Psoas muscle (tissue), 8 donors: Measurements from ENCODE around the gene OR13A1. TPM values are rescaled to one million over a fixed set of nuclear protein-coding genes. Genes with fewer than 3 reads are reported as not detected.
"Not testable (repeated sequence)": the region's sequence is repeated elsewhere in the genome, so short reads cannot be mapped to it uniquely, and the experiment has no call there.

Source experiments
- ATAC-seq, 4 donors: fragments of 200-7000 bp; cut with Tn5 transposase; one replicate each; pipeline ENCODE4 v1.9.1; 2020; ENCODE audit warnings: moderate library complexity in 3 of 4, mild to moderate bottlenecking in 2 of 4
- DNase-seq, 2 donors: peaks; one replicate each; pipeline ENCODE4 v3.0.0-alpha.2; 2020
- H3K27ac ChIP-seq: fragments of 200-600 bp; one replicate; pipeline ENCODE4 v1.8.0; 2022
- H3K27me3 ChIP-seq, 3 donors: fragments of 200-600 bp in 1 of 3; one replicate each; pipeline versions ENCODE4 v1.6.1 to v1.8.0; 2013 to 2022; ENCODE audit warnings: low read length in 2 of 3, mild to moderate bottlenecking in 2 of 3, moderate library complexity in 1 of 3; ENCODE audit not compliant: insufficient read depth in 3 of 3
- H3K36me3 ChIP-seq, 2 donors: fragments of 200-600 bp in 1 of 2; one replicate each; pipeline versions ENCODE4 v1.6.1 to v1.8.0; 2013 to 2022; ENCODE audit warnings: low read depth in 1 of 2, mild to moderate bottlenecking in 1 of 2, moderate library complexity in 1 of 2; ENCODE audit not compliant: insufficient read depth in 1 of 2
- H3K4me1 ChIP-seq: fragments of 200-600 bp; one replicate; pipeline ENCODE4 v1.8.0; 2022
- H3K4me3 ChIP-seq: fragments of 200-600 bp; one replicate; pipeline ENCODE4 v1.8.0; 2022; ENCODE audit warnings: mild to moderate bottlenecking
- H3K9me3 ChIP-seq: fragments of 200-600 bp; one replicate; pipeline ENCODE4 v1.8.0; 2022
- WGBS, 3 donors: extraction: QIAGEN DNeasy Blood & Tissue Kit; methylation state at CpG; one replicate each; pipeline versions ENCODE4 v1.1.6 to v1.1.7; 2013; 5-methylcytosine and 5-hydroxymethylcytosine counted together
- intact Hi-C, 2 donors: fragments of 100-400 bp; cut with DNase I; formaldehyde crosslinking; loops; one replicate each; pipeline versions ENCODE4 v1.11.0 to v1.14.2; 2022
- polyA plus RNA-seq, 3 donors: library from polyadenylated mRNA; stranded (reverse); fragments of 200-250 nt; gene quantifications; one replicate each; pipeline ENCODE4 v1.2.3, GENCODE V29; 2013
- total RNA-seq, 4 donors: library from RNA; stranded (reverse); fragmentation: NEBNext Ultra II Directional in 2 of 4; extraction: Animal tissue kit (Norgen Biotek cat#: 25700) in 2 of 4; gene quantifications; one replicate each; pipeline versions ENCODE4 v1.2.1 to v1.2.4, GENCODE V29; 2021 to 2023
- TF ChIP-seq, protein P1 (sequence below): fragments of 200-600 bp; IDR thresholded peaks from one replicate; pipeline ENCODE4 v1.8.0; 2022; ENCODE audit warnings: antibody characterized with exemption
- donor health status: healthy with polysubstance abuse.
- donor health status: DM: no; HTN: no; CAD: no; lungs with moderate emphysema.
- donor health status: Bipolar disorder and iron deficiency.
- donor health status: healthy.
- donor health status: DM: yes; HTN: yes; CAD: no.
- donor health status: DM: no; HTN: no; CAD: no.
- donor health status: DM: no; HTN: no; CAD: no.
- donor health status: DM: yes; HTN: yes; CAD: no.

Gene OR13A1
- total and polyA plus RNA-seq, 7 donors: not detected

- 59 to 69% (median 59%) methylated on average over 6 of the region's 6 CpGs for WGBS, 3 donors
These were observed 36.4 kb downstream of the OR13A1 start for GRCh38 chr10:45278860-45279498.

GRCh38 chr10:45276146-45276545 is 39.3 kb downstream of the OR13A1 start:
- DNase-seq, H3K27ac ChIP-seq, intact Hi-C loops, H3K4me3 ChIP-seq, H3K36me3 ChIP-seq, H3K27me3 ChIP-seq, ATAC-seq, H3K9me3 ChIP-seq, H3K4me1 ChIP-seq: not testable (repeated sequence)

More at GRCh38 chr10:45278860-45279498, 36.4 kb downstream of the OR13A1 start:
- Histone ChIP-seq H3K4me1 (no peaks in the 10 kb centered on the region), H3K27ac (no peak overlapping the region), H3K36me3 (no peaks in the 10 kb centered on the region), H3K4me3 (no peak overlapping the region), H3K9me3 (no peaks in the 10 kb centered on the region), H3K27me3 (peaks cover 0 to 2% (median 0%) of the 10 kb centered on the region in 3 donors)
- no peak for ATAC-seq
- intact Hi-C loops: no loop called here
- no peak for DNase-seq
- TF ChIP-seq, protein P1, sequence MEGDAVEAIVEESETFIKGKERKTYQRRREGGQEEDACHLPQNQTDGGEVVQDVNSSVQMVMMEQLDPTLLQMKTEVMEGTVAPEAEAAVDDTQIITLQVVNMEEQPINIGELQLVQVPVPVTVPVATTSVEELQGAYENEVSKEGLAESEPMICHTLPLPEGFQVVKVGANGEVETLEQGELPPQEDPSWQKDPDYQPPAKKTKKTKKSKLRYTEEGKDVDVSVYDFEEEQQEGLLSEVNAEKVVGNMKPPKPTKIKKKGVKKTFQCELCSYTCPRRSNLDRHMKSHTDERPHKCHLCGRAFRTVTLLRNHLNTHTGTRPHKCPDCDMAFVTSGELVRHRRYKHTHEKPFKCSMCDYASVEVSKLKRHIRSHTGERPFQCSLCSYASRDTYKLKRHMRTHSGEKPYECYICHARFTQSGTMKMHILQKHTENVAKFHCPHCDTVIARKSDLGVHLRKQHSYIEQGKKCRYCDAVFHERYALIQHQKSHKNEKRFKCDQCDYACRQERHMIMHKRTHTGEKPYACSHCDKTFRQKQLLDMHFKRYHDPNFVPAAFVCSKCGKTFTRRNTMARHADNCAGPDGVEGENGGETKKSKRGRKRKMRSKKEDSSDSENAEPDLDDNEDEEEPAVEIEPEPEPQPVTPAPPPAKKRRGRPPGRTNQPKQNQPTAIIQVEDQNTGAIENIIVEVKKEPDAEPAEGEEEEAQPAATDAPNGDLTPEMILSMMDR: no peak

- no peaks in the 10 kb centered on the region for H3K4me1 ChIP-seq
- TF ChIP-seq, protein P1: no peak
- ATAC-seq (no peak), DNase-seq (no peak)
- intact Hi-C loops: no loop called here
- H3K4me3 ChIP-seq: no peak overlapping the region
- H3K27ac ChIP-seq: no peak overlapping the region
- H3K27me3 ChIP-seq: no peaks in the 10 kb centered on the region
- no peaks in the 10 kb centered on the region for H3K36me3 ChIP-seq
- 78 to 100% (median 83%) methylated on average over 1 of the region's 1 CpG for WGBS, 3 donors
- H3K9me3 ChIP-seq: no peaks in the 10 kb centered on the region
These were observed 41.0 kb downstream of the OR13A1 start for GRCh38 chr10:45274364-45274763.

GRCh38 chr10:45267777-45268176 is 47.6 kb downstream of the OR13A1 start:
- H3K27me3 ChIP-seq, H3K9me3 ChIP-seq, H3K4me1 ChIP-seq, H3K36me3 ChIP-seq, H3K4me3 ChIP-seq, H3K27ac ChIP-seq, ATAC-seq, intact Hi-C loops, DNase-seq: not testable (repeated sequence)
- 62 to 73% (median 66%) methylated on average over 2 of the region's 2 CpGs for WGBS, 3 donors

DNA sequence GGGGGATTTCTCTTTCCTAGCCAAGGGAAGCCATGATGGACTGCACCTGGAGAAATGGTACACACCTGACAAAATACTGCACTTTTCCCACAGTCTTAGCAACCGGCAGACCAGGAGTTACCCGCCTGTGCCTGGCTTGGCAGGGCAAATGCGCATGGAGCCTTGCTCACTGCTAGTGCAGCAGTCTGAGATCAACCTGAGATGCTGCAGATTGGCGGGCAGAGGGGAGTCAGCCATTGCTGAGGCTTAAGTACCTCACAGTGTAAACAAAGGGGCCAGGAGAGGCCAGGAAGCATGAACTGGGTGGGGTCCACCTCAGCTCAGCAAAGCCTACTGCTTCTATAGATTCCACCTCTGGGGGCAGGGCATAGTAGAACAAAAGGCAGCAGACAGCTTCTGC is 49.4 kb downstream of the OR13A1 start:
- H3K27ac ChIP-seq: no peak overlapping the region
- H3K4me3 ChIP-seq: no peak overlapping the region
- TF ChIP-seq, protein P1: no peak
- DNase-seq (no peak), ATAC-seq (no peak)
- H3K9me3 ChIP-seq: no peaks in the 10 kb centered on the region
- H3K27me3 ChIP-seq: no peaks in the 10 kb centered on the region
- 85 to 87% (median 86%) methylated on average over 4 of the region's 4 CpGs for WGBS, 3 donors
- H3K36me3 ChIP-seq: no peaks in the 10 kb centered on the region
- no peaks in the 10 kb centered on the region for H3K4me1 ChIP-seq
- intact Hi-C loops: no loop called here

GRCh38 chr10:45261946-45262345 is 53.5 kb downstream of the OR13A1 start:
- TF ChIP-seq, protein P1: no peak
- 74 to 81% (median 75%) methylated on average over 2 of the region's 2 CpGs for WGBS, 3 donors

More at GRCh38 chr10:45261946-45262345, 53.5 kb downstream of the OR13A1 start:
- Histone ChIP-seq H3K4me3 (no peak overlapping the region), H3K9me3 (no peaks in the 10 kb centered on the region), H3K4me1 (no peaks in the 10 kb centered on the region), H3K27ac (no peak overlapping the region), H3K27me3 (no peaks in the 10 kb centered on the region), H3K36me3 (no peaks in the 10 kb centered on the region)
- ATAC-seq (no peak), DNase-seq (no peak)
- intact Hi-C loops: no loop called here
